COR-L47 (cell line): ENCODE data around the gene AGRN.
"Not testable (repeated sequence)": the region's sequence is repeated elsewhere in the genome, so short reads cannot be mapped to it uniquely, and the experiment has no call there.

Experiments used
- DNase-seq: peaks from one replicate; lab custom pipeline; 2025; lab: John Stamatoyannopoulos, UW

The AGRN gene

GRCh38 chr1:1067284-1067859 is 47.5 kb downstream of the AGRN start:
- DNase-seq: no peak

- DNase-seq: no peak
Measured at GRCh38 chr1:1067860-1068516, 48.1 kb downstream of the AGRN start.

GRCh38 chr1:1068517-1069055 is 48.7 kb downstream of the AGRN start:
- DNase-seq: peak; percentile 61

- peak; percentile 73 for DNase-seq
Measured at GRCh38 chr1:1069056-1069710, 49.3 kb downstream of the AGRN start.

DNA sequence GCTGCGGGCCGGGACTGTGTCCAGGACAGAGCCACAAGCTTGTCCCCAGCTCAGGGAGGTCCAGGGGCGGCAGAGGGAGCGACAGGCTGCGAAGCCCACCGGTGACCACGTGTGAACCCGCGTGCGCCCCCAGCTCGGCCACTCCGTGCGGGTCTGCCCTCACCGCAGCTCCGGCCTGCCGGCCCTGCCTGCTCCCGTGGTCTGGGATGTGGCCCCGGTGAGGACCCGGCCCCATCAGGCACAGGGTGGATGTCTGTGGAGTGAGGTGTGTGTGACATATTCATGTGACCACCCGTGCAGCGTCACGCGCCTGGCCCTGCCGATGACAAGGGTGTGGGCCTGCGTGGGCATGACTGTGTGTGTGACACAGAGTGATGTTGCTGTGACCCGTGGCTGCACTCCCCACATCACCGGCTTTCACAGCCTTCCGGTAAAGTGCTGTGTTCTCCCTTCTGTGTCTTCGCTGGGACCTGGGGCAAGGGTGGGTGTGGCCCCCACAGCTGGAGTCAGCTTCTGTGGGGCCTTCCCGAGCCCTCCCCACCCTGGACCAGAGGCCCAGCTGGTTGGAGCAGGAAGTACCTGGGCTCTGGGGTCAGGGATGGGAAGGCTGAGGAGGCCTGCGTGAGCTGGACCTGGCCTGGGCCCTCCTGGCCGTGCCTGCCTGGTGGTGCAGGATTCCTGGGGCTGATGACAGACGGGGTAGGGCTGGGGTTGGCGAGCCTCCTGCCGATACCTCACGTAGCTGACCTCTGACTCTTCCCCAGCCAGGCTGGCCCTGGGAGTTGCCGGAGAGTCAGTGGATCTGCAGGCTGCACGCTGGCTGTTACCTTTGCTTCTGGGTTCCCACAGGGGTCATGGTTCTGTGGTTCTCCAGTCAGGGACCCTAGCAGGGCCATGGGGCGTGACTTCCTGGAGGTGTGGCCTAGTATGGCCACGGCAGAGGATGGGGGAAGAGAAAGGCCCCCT is 50.1 kb downstream of the AGRN start:
- DNase-seq: no peak

DNA sequence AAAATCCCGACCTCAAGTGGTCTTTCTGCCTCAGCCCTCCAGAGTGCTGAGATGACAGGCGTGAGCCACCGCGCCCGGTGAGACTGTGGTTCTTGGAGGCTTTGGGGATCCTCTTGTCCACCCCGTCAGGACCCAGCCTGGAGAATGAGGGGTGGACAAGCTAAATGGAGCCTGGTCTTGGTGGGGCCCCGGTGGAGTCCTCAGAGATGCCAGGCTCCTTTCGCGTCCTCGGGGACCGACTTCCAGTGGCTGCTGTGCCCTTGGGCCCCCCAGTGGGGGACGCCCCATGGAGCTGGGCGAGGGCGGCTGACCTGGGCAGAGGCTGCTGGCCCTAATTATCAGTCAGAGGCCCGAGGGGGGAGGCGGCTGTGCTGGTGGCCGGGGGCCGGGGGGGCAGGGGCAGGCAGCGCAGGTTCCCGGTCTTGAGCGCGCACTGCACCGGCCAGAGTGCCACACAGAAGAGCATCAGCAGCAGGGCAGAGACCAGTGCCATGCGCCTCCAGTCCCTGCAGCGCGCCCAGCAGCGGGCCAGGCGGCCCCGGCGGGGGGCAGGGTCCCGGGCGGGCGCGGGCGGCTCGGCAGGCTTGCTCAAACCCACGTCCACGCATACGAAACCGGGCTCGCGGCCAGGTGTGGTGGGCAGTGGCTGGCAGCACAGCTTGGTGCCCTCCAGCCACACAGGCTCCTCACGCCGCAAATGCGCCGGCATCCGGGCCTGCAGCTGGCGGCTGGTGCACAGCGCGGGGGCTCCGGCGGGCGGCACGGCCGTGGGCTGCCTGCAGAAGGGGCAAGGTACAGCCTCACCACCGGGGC is 51.8 kb downstream of the AGRN start:
- DNase-seq: no peak

GRCh38 chr1:1072299-1072848 is 52.5 kb downstream of the AGRN start:
- no peak for DNase-seq

DNA sequence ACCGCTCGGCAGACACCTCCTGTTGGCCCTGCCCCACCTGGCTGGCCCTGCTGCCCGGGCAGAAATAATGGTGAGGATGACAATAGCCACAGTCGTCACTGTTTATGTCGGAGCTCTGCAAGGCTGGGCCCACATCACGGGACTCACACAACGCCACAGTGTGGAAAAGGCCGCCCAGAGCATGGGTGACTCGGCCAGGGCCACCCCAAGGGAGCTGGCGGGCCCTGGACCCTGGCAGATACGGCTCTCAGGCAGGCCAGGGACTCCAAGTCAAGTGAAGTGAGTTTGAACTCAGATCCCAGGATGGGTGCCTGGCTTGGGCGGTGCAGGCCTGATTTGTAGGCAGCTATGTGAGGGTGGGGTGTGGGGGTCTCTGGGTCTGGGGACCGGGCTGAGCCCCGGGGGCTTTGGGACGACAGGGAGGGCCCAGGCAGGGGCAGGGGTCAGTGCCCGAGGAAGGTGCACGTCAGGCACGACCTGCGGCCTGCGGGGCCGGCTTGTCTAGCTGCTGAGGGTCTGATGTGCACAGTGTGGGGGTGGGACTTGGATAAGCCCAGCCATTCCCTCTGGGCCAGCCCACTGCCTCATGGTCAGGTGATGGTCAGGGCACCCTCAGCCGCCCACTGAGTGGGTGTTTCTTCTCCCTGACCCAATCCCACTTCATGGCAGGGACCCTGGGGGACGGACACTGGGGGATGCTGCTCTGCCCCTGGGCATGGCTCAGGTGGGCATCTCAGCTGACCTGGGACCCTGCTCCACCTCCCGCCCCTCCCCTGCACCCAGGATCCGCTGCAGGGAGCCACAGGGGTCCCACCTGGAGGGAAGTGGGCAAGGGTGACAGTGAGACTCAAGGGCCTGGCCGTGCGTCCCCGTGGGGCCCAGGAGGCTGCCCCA is 53.2 kb downstream of the AGRN start:
- DNase-seq: no peak

DNA sequence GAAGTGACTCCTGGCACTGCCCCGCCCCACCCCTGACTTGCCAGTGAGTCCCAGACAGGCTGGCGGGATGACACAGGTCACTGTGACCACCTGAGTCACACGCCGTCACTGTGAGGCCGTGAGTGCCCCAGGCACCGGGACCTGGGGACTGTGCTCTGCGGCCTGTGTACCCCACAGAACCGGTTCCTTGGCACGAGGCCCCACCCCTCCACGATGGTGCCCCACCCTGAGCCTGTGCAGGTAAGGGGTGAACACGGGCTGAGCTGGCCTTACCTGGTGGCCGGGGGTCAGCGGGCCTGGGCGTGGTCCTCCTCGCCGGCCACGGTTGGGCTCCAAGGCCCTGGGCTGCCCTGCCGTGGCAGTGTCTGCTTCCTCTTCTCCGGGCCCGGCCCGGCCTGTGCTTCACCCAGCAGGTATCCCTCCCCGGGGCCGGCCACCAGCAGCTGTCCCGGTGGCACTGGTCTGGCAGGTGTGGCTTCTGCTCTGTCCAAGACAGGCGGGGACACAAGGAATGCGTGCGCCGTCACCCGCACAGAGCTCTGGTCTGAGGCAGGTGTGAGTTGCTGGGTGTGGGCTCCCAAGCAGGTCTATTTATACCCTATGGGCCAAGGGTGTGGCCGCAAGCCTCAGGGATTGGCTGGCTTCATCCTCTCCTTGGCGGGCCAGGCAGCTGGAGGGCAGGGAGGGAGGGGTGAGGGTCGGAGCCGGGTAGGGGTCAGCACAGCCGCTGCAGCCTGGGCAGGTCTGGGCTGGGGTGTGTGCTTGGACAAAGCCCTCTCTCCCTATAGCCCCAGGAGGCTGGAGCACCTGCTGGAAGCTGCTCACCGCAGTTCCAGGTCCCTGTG is 54.0 kb downstream of the AGRN start, which contains the start of gene RNF223:
RNF223 (minus strand) TSS at position 564 of the 845 bp plus-strand sequence. CDS start 1,740 bp downstream, outside the sequence.
- DNase-seq: peak; percentile 38

- no peak for DNase-seq
Measured at GRCh38 chr1:1074631-1075147, 54.8 kb downstream of the AGRN start.

- DNase-seq: no peak
Measured at GRCh38 chr1:1075148-1075935, 55.4 kb downstream of the AGRN start.

DNA sequence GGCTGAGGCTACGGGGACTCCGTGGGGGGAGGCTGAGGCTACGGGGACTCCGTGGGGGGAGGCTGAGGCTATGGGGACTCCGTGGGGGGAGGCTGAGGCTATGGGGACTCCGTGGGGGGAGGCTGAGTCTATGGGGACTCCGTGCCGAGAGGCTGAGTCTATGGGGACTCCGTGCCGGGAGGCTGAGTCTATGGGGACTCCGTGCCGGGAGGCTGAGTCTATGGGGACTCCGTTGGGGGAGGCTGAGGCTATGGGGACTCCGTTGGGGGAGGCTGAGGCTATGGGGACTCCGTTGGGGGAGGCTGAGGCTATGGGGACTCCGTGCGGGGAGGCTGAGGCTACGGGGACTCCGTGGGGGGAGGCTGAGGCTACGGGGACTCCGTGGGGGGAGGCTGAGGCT is 57.5 kb downstream of the AGRN start:
- DNase-seq: not testable (repeated sequence)

- peak; percentile 52 for DNase-seq
Measured at GRCh38 chr1:1079408-1080121, 59.6 kb downstream of the AGRN start.

- DNase-seq: no peak
Measured at GRCh38 chr1:1080122-1080757, 60.3 kb downstream of the AGRN start.

DNA sequence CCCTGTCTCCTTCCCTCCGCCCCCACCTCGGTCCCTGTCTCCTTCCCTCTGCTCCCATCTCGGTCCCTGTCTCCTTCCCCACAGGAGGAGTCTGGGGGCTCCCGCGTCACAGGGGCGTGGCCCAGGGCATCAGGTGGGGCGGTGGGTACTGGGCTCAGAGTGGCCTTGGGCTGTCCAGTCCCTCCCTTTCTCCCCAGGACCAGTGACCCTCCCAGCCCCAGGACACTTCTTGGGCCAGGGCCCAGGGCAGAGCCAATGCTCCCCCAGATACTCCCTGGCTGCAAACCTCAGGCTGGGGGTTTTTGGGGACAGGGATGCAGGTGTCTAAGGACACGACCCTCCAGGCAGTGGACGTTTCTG is 61.0 kb downstream of the AGRN start:
- no peak for DNase-seq
